H9 (cell line): ENCODE measurements around the gene SLC15A3. TPM values are rescaled to one million over a fixed set of nuclear protein-coding genes. Genes with fewer than 3 reads are reported as not detected.

Experiments used
- DNase-seq: peaks from one replicate; pipeline ENCODE4 v3.0.0-alpha.2; 2017
- H2AFZ ChIP-seq: one replicate; pipeline ENCODE4 v1.6.1; 2013; ENCODE audit warnings: mild to moderate bottlenecking, low read length, control low read depth, moderate library complexity
- H2AK5ac ChIP-seq: 2 replicates; pipeline ENCODE4 v1.6.1; 2013; ENCODE audit warnings: low read length, control low read depth, mixed read lengths; ENCODE audit not compliant: insufficient read length
- H2BK120ac ChIP-seq: one replicate; pipeline ENCODE4 v1.6.1; 2013; ENCODE audit warnings: low read depth, mild to moderate bottlenecking, low read length, control low read depth, inconsistent platforms; ENCODE audit not compliant: poor library complexity, severe bottlenecking
- H2BK12ac ChIP-seq: 2 replicates; pipeline ENCODE4 v1.6.1; 2013; ENCODE audit warnings: low read length, control low read depth, mixed read lengths, low read depth; ENCODE audit not compliant: insufficient read length
- H2BK15ac ChIP-seq: 2 replicates; pipeline ENCODE4 v1.6.1; 2013; ENCODE audit warnings: low read depth, low read length, control low read depth
- H2BK20ac ChIP-seq: one replicate; pipeline ENCODE4 v1.6.1; 2013; ENCODE audit warnings: low read depth, mild to moderate bottlenecking, low read length, control low read depth, inconsistent platforms; ENCODE audit not compliant: poor library complexity, severe bottlenecking
- H2BK5ac ChIP-seq: 2 replicates; pipeline ENCODE4 v1.6.1; 2013; ENCODE audit warnings: low read length, control low read depth, mixed read lengths; ENCODE audit not compliant: insufficient read length
- H3K14ac ChIP-seq: 2 replicates; pipeline ENCODE4 v1.6.1; 2013; ENCODE audit warnings: low read length, control low read depth; ENCODE audit not compliant: insufficient read depth
- H3K18ac ChIP-seq: 2 replicates; pipeline ENCODE4 v1.6.1; 2013; ENCODE audit warnings: low read depth, mild to moderate bottlenecking, mixed read lengths, low read length, control low read depth; ENCODE audit not compliant: insufficient read length
- H3K23ac ChIP-seq: 2 replicates; pipeline ENCODE4 v1.6.1; 2013; ENCODE audit warnings: low read length, control low read depth, mixed read lengths, low read depth; ENCODE audit not compliant: insufficient read length
- H3K23me2 ChIP-seq: 2 replicates; pipeline ENCODE4 v1.6.1; 2013; ENCODE audit warnings: low read depth, mild to moderate bottlenecking, mixed read lengths, low read length, control low read depth; ENCODE audit not compliant: insufficient read length, poor library complexity, severe bottlenecking
- H3K27ac ChIP-seq: 2 replicates; pipeline ENCODE4 v1.5.1; 2013; ENCODE audit warnings: low read length, control low read depth, mixed read lengths, low read depth; ENCODE audit not compliant: insufficient read length
- H3K27me3 ChIP-seq: 2 replicates; pipeline ENCODE4 v1.6.1; 2013; ENCODE audit warnings: low read length, control low read depth, inconsistent platforms; ENCODE audit not compliant: insufficient read depth
- H3K4ac ChIP-seq: 2 replicates; pipeline ENCODE4 v1.6.1; 2013; ENCODE audit warnings: low read depth, mild to moderate bottlenecking, control low read depth, inconsistent platforms, low read length, moderate library complexity
- H3K4me1 ChIP-seq: 2 replicates; pipeline ENCODE4 v1.6.1; 2013; ENCODE audit warnings: low read length, control low read depth, inconsistent platforms; ENCODE audit not compliant: insufficient read depth
- H3K4me2 ChIP-seq: 2 replicates; pipeline ENCODE4 v1.6.1; 2013; ENCODE audit warnings: low read length, control low read depth, mixed read lengths; ENCODE audit not compliant: insufficient read length, insufficient read depth
- H3K56ac ChIP-seq: 2 replicates; pipeline ENCODE4 v1.6.1; 2013; ENCODE audit warnings: low read depth, mild to moderate bottlenecking, mixed read lengths, low read length, control low read depth; ENCODE audit not compliant: insufficient read length
- H3K79me1 ChIP-seq: 2 replicates; pipeline ENCODE4 v1.6.1; 2013; ENCODE audit warnings: low read depth, mild to moderate bottlenecking, moderate library complexity, low read length, control low read depth, inconsistent platforms; ENCODE audit not compliant: insufficient read depth, poor library complexity, severe bottlenecking
- H3K79me2 ChIP-seq: 2 replicates; pipeline ENCODE4 v1.6.1; 2013; ENCODE audit warnings: low read length, control low read depth, inconsistent platforms; ENCODE audit not compliant: insufficient read depth
- H3K9ac ChIP-seq: 2 replicates; pipeline ENCODE4 v1.6.1; 2013; ENCODE audit warnings: low read length, control low read depth, mixed read lengths; ENCODE audit not compliant: insufficient read length; ENCODE audit errors: extremely low read depth
- H3K9me3 ChIP-seq: one replicate; pipeline ENCODE4 v1.6.1; 2013; ENCODE audit warnings: low read depth, low read length, inconsistent platforms; ENCODE audit not compliant: control insufficient read depth
- H3T11ph ChIP-seq: one replicate; pipeline ENCODE4 v1.6.1; 2013; ENCODE audit warnings: mild to moderate bottlenecking, low read length, control low read depth, inconsistent platforms
- H4K20me1 ChIP-seq: one replicate; pipeline ENCODE4 v1.6.1; 2013; ENCODE audit not compliant: control insufficient read depth, insufficient read length, insufficient read depth
- H4K5ac ChIP-seq: 2 replicates; pipeline ENCODE4 v1.6.1; 2013; ENCODE audit warnings: low read depth, mild to moderate bottlenecking, mixed read lengths, low read length, control low read depth; ENCODE audit not compliant: insufficient read length
- H4K8ac ChIP-seq: replicated peaks from 2 replicates; pipeline ENCODE4 v1.6.1; 2013; ENCODE audit warnings: low read length, control low read depth, mixed read lengths, low read depth; ENCODE audit not compliant: insufficient read length
- H4K91ac ChIP-seq: 2 replicates; pipeline ENCODE4 v1.6.1; 2013; ENCODE audit warnings: low read depth, mild to moderate bottlenecking, moderate library complexity, mixed read lengths, low read length, control low read depth; ENCODE audit not compliant: insufficient read length
- H3K27ac Mint-ChIP-seq, 3 experiments: 2 replicates in 2 of 3; 3 replicates in 1 of 3; pipeline ENCODE4 v1.8.0; 2020 to 2021; ENCODE audit warnings: mixed read lengths in 3 of 3, mild to moderate bottlenecking in 1 of 3, moderate library complexity in 1 of 3
- H3K27me3 Mint-ChIP-seq: 2 replicates; pipeline ENCODE4 v1.8.0; 2021; ENCODE audit warnings: low read depth, mild to moderate bottlenecking, moderate library complexity, mixed read lengths
- H3K36me3 Mint-ChIP-seq, 3 experiments: 2 replicates in 2 of 3; 3 replicates in 1 of 3; pipeline ENCODE4 v1.8.0; 2020 to 2021; ENCODE audit warnings: low read depth in 3 of 3, mixed read lengths in 3 of 3; ENCODE audit not compliant: insufficient read depth in 1 of 3
- H3K4me1 Mint-ChIP-seq, 2 experiments: 2 replicates each; pipeline ENCODE4 v1.8.0; 2020; ENCODE audit warnings: mixed read lengths in 2 of 2
- H3K4me3 Mint-ChIP-seq, 2 experiments: 2 replicates in 1 of 2; 3 replicates in 1 of 2; pipeline ENCODE4 v1.8.0; 2020 to 2021; ENCODE audit warnings: mild to moderate bottlenecking in 2 of 2, mixed read lengths in 2 of 2, moderate library complexity in 1 of 2
- H3K9me3 Mint-ChIP-seq, 2 experiments: 2 replicates in 1 of 2; 3 replicates in 1 of 2; pipeline ENCODE4 v1.8.0; 2020; ENCODE audit warnings: mild to moderate bottlenecking in 2 of 2, mixed read lengths in 2 of 2, moderate library complexity in 1 of 2
- CTCF ChIP-seq: fragments of 200-600 bp; sonication (generic); conservative IDR thresholded peaks from 3 replicates; pipeline ENCODE4 v1.8.0; 2021; ENCODE audit warnings: antibody characterized with exemption, mild to moderate bottlenecking
- WGBS: extraction: QIAGEN DNeasy Blood & Tissue Kit; methylation state at CpG from one replicate; pipeline ENCODE4 v1.1.7; 2013; ENCODE audit warnings: missing lambda C conversion rate, low lambda C conversion rate, mixed read lengths; ENCODE audit not compliant: insufficient read length; ENCODE audit errors: extremely low coverage; 5-methylcytosine and 5-hydroxymethylcytosine counted together
- total RNA-seq: library from RNA; stranded (reverse); gene quantifications from 2 replicates; pipeline ENCODE4 v1.2.1, GENCODE V29; 2021

SLC15A3 gene
- total RNA-seq, 1 experiment from 2014 or later = 7.0 TPM

GRCh38 chr11:60978546-60979380 is 26.8 kb upstream of the SLC15A3 start:
- H3K23ac ChIP-seq = no peak overlapping the region
- no peak overlapping the region for H2AFZ ChIP-seq
- H3K79me1 ChIP-seq = no peaks in the 10 kb centered on the region
- H2AK5ac ChIP-seq = no peak overlapping the region
- H3K14ac ChIP-seq = no peak overlapping the region; the same call in 1 of the 2 replicates
- no peak overlapping the region for H3K56ac ChIP-seq
- no peak for TF ChIP-seq CTCF
- H3K23me2 ChIP-seq = no peaks in the 10 kb centered on the region
- Mint-ChIP-seq H3K4me3 (no peak overlapping the region), H3K27me3 (peaks cover 8% of the 10 kb centered on the region), H3K4me1 (0 out of 4 replicates have a peak, but pooled peaks cover 2% of the 10 kb centered on the region in 2 experiments), H3K27ac (no peak overlapping the region), H3K9me3 (no peaks in the 10 kb centered on the region), H3K36me3 (no peaks in the 10 kb centered on the region)
- no peak overlapping the region for H3K4ac ChIP-seq
- H4K20me1 ChIP-seq = no peaks in the 10 kb centered on the region
- no peak overlapping the region for H3T11ph ChIP-seq
- no peak overlapping the region for H2BK120ac ChIP-seq
- WGBS = no CpG with 5 or more reads among the region's 10 CpGs
- DNase-seq = no peak
- H3K27ac ChIP-seq = no peak overlapping the region
- H3K4me2 ChIP-seq = no peak overlapping the region
- H3K9me3 ChIP-seq = no peaks in the 10 kb centered on the region
- H3K4me1 ChIP-seq = no peaks in the 10 kb centered on the region
- no peaks in the 10 kb centered on the region; the same call in 1 of the 2 replicates for H3K27me3 ChIP-seq
- no peak overlapping the region for H4K5ac ChIP-seq
- H3K18ac ChIP-seq = no peak overlapping the region
- H3K9ac ChIP-seq = no peak overlapping the region
- no peak overlapping the region for H2BK5ac ChIP-seq
- no peak overlapping the region for H4K91ac ChIP-seq
- no peak overlapping the region for H2BK20ac ChIP-seq
- no peaks in the 10 kb centered on the region for H3K79me2 ChIP-seq
- no peak overlapping the region for H2BK12ac ChIP-seq
- no peak overlapping the region for H4K8ac ChIP-seq
- H2BK15ac ChIP-seq = no peak overlapping the region
